GM19240 (cell line): ENCODE data around the gene OR8G1.
"Not testable (repeated sequence)": the region's sequence is repeated elsewhere in the genome, so short reads cannot be mapped to it uniquely, and the experiment has no call there.

Source experiments
- DNase-seq: peaks from one replicate; pipeline ENCODE4 v3.0.0; 2011; ENCODE audit warnings: low spot score; ENCODE audit not compliant: insufficient read length

Gene OR8G1

DNA sequence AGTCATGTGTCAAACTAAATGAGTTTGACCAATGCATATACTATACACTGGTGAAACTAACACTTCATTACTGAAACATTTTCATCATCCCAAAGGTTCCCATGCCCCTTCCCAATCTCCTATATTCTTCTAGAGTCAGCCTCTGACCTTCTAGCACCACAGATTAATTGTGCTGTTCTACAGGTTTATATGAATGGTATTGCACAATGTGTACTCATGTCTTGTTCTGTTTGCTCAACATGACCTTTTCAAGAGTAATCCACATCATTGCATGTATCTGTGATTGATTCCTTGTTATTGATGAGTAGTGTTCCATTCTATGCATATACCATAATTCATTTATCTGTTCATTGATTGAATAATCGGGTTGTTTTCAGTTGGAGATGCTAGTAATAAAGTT is 7.5 kb upstream of the OR8G1 start:
- no peak for DNase-seq

DNA sequence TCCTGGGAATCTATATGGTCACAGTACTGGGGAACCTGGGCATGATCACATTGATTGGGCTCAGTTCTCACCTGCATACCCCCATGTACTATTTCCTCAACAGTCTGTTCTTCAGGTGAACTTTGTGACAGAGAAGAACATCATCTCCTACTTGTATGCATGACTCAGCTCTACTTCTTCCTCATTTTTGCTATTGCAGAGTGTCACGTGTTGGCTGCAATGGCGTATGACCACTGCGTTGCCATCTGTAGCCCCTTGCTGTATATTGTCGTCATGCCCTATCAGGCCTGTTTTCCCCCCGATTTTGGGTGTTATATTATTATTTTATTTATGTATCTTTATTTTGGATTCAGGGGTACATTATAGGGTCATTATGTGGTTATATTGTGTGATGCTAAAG is 2.4 kb upstream of the OR8G1 start:
- DNase-seq = no peak

- not testable (repeated sequence) for DNase-seq
These were observed 9.0 kb downstream of the OR8G1 start for GRCh38 chr11:124249869-124250268.

DNA sequence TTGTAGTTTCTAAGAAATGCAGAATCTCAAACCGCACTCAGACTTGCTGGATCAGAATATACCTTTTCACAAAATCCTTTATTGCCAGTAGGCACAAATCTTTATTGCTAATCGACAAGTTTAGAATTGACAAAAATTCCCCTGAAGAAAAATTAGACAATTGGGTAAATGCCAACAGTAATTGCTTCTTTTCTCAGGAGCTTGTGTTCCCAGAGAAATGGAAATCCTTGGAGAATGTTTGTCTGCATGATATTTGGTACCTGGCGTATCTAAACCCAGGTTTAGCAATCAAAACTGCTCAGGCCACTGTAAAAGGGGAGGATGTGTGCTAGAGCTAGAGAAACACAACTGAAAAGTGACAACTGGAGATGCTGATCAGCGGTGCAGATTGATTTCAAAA is 15.2 kb downstream of the OR8G1 start, which contains the start of gene OR8G5:
OR8G5 (plus strand) TSS at position 301 of the 400 bp plus-strand sequence. CDS start 8,556 bp downstream, outside the sequence.
- no peak for DNase-seq

DNA sequence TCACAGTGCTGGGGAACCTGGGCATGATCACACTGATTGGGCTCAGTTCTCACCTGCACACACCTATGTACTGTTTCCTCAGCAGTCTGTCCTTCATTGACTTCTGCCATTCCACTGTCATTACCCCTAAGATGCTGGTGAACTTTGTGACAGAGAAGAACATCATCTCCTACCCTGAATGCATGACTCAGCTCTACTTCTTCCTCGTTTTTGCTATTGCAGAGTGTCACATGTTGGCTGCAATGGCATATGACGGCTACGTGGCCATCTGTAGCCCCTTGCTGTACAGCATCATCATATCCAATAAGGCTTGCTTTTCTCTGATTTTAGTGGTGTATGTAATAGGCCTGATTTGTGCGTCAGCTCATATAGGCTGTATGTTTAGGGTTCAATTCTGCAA is 24.1 kb downstream of the OR8G1 start:
- DNase-seq = not testable (repeated sequence)

GRCh38 chr11:124270886-124271285 is 30.0 kb downstream of the OR8G1 start:
- DNase-seq = not testable (repeated sequence)

- no peak for DNase-seq
These were observed 33.1 kb downstream of the OR8G1 start for GRCh38 chr11:124274000-124274399.

- no peak for DNase-seq
These were observed 35.2 kb downstream of the OR8G1 start for GRCh38 chr11:124276081-124276480.

- no peak for DNase-seq
These were observed 36.3 kb downstream of the OR8G1 start for GRCh38 chr11:124277207-124277606.

GRCh38 chr11:124277804-124278203 is 36.9 kb downstream of the OR8G1 start:
- DNase-seq = no peak

GRCh38 chr11:124278261-124278660 is 37.4 kb downstream of the OR8G1 start:
- DNase-seq = no peak

DNA sequence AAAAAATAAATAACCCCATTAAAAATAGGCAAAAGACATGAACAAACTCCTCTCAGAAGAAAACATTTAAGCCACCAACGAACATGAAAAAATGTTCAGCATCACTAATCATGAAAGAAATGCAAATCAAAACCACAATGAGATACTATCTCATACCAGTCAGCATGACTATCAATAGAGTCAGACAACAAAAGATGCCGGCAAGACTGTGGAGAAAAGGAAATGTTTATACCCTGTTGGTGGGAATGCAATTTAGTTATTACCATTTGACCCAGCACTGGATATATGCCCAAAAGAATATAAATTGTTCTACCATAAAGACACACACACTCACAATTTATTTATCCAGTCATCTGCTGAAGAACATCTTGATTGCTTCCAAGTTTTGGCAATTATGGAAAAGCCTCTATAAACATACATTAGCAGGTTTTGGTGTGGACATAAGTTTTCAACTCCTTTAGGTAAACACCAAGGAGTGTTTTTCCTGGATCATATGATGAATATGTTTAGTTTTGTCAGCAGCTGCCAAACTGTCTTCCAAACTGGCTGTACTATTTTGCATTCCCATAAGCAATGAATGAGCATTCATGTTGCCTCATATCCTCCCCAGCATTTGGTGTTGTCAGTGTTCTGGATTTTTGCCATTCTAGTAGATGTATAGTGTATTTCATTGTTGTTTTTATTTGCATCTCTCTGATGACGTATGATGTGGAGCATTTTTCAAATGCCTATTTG is 44.9 kb downstream of the OR8G1 start:
- no peak for DNase-seq

DNA sequence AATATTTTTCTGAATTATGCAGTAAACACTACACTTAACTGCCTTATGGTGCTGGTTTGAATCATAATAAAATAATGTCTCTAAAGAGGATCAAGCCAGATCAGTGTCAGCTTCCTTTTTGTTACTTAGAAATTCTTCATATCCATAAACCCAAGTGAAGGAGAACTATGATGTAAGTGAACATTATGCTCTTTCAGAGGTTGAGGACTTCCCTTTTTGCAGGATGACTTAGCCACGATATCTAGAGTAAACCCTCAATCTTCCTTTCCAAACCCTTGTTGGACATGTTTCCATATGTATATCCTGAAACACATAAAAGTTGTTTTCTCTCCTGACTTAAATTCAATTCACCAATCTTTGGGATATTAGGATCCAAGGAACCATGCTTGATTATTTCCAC is 53.8 kb downstream of the OR8G1 start:
- no peak for DNase-seq

GRCh38 chr11:124296016-124296415 is 55.1 kb downstream of the OR8G1 start:
- no peak for DNase-seq

GRCh38 chr11:124297921-124298320 is 57.0 kb downstream of the OR8G1 start:
- no peak for DNase-seq

GRCh38 chr11:124301548-124301947 is 60.7 kb downstream of the OR8G1 start:
- no peak for DNase-seq

DNA sequence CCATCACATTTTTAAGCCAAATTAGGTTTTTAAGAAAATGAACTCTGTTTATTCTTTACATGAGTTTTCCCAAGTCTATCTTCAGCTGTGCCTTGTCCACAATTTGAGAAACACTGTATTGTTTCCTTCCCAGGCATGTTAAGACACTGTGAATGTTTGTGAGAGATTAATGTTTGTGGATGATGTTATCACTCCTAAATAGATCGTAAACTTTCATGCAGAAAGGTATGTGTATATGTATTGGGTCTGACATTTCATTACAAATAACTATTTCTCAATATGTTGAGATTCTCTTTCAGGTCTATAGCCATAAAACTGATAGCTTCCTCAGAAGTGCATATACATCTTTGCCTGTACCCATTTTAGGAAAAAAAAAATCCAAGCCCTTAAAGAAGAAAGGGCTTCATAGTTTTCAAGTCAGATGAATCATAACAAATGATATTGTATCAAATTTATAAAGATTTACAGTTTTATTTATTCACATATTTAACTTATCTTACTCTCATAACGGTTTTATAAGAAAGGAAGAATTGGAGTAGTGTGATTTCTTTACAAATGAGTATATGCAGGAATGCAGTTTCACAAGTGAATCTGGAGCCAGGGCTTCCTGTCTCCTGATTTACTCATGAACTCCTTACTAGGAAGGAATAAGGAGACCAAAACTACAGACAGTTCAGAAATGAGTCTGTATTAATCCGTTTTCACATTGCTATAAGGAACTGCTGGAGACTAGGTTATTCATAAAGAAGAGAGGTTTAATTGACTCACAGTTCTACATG is 61.6 kb downstream of the OR8G1 start:
- no peak for DNase-seq
